Inflammatory macrophage (primary cell): ENCODE measurements around the gene F10.

Experiments
- DNase-seq, 2 donors: peaks; one replicate each; pipeline ENCODE4 v3.0.0-alpha.2; 2020 to 2022

F10 gene

DNA sequence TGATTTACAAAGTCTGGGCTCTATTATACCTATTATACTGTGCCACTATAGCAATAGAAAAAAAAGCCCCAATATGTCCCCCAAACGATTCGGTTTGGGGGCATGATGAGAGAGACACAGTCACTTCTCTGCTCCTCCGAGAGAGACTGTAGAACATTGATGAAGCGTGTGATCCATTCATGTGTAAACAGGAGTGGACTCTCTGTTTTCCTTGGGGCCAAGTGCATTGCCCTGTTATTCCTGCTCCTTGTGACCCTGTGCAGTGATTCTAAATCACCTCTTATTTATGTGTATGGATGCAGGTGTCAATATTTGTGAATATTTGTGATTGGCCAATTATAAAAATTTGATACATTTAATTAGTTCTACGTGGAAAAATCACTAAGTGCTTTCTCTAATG, 17.0 kb downstream of the F10 start:
- no peak for DNase-seq

DNA sequence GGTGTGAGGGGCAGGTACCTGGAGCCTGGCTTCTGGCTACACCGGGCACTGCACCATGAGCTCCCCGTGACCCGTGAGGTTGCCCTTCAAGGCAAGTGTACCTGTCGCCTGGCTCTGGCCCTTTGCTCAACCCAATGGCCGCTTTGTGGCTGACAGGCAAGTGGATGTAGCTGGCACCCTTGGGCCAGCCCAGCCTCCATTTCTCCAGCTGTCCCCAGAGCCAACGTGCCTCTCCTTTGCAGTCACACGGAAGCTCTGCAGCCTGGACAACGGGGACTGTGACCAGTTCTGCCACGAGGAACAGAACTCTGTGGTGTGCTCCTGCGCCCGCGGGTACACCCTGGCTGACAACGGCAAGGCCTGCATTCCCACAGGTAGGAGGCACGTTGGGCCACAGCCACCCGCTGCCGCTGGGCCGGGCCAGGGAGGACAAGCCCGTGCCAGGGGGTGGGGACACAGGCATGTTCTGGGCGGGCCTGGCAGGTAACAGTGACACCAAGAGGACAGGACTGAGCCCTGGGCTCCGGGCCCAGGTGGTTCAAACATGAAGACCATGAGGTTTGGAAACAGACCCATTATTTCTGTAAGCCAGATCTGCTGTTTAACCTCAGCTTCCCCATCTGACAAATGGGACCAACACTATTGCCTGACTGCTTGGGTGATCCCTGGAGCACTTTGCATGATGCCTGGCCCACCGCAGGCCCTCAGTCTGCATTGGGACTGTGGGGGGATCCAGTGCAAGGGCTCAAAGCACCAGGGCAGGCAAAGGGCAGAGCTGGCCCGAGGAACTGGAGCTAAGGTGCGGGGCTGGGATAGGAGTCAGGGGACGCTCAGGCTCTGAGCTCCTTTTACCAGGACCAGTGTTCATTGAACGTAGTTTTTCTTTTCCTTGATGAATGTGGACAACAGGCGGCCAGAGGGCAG, 18.3 kb downstream of the F10 start:
- DNase-seq, result no peak

DNA sequence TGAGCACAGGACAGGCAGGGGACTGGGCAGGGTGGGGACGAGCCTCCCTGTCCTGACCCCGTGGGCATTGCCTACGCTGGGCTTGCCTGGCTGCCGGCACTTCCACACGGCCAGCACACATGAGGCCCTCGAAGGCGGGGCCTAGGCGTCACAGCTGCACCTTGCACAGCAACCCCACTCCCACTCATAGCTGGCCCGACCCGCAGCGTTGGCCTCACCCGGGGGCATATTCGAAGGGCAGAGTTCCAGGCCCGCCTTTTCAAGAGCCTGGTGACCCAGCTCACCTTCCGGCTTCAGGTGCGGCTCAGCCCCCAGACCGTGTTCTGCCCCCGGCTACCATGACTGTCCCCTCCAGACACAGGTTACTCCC, 19.0 kb downstream of the F10 start:
- DNase-seq, result no peak

DNA sequence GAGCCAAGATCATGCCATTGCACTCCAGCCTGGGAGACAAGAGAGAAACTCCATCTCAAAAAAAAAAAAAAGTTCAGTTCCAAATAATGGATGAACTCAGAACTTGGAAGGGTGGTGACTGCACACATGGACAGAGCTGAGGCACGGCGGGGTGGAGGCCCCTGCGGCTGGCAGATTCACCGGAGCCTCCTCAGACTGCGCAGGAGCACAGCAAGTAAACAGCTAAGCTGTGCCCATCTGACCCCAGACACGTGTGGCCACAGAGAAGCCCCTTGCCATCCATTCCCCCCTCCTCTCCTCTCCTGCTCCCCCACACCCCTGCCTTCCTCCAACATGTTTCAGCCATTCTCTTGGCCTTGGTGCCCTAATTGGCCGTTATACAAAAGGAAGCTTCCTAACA, 20.3 kb downstream of the F10 start:
- no peak for DNase-seq

DNA sequence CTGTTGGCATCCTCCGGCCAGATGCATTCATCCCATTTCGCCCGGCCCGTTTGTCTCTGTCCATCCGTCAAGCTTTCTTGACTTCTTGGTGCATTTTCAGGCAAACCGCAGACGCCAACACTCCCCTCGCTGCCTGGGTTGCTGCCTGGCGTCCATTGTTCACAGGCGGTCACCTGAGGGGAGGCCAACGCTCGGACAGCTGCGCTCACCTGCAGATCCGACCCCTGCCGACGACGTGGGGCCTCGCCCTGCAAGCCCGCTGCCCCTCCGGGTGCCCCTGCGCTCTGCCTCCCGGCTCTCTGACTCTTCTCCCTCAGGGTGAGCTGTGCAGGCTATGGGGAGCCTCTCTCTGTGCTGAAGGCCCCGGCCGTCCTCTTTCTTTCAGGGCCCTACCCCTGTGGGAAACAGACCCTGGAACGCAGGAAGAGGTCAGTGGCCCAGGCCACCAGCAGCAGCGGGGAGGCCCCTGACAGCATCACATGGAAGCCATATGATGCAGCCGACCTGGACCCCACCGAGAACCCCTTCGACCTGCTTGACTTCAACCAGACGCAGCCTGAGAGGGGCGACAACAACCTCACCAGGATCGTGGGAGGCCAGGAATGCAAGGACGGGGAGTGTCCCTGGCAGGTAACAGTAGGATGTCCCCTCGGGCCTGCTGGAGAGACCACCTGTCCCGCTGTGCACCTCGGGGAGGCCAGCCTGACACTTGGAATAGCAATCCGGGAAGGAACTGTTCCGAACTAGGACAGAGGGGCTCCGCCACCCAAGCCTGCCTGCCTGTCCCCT, 21.1 kb downstream of the F10 start:
- no peak for DNase-seq

DNA sequence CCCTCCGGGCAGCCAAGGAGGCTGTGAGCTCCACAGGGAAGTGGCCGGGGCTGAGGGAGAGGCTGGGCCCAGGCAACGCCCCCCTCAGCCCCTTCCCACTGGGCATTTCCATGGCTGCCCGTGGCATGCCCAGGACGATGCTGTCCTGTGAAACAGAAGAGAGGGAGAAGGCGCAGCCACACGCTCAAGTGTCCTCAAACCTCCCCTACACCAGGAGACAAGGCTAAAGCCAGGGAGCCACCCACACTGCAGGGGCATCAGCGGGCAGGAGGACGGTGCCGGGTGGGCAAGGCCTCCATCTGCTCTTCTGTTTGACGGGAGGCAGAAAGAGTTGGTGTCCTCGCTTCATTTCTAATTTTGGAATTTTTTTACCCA, 21.6 kb downstream of the F10 start:
- DNase-seq, result no peak

DNA sequence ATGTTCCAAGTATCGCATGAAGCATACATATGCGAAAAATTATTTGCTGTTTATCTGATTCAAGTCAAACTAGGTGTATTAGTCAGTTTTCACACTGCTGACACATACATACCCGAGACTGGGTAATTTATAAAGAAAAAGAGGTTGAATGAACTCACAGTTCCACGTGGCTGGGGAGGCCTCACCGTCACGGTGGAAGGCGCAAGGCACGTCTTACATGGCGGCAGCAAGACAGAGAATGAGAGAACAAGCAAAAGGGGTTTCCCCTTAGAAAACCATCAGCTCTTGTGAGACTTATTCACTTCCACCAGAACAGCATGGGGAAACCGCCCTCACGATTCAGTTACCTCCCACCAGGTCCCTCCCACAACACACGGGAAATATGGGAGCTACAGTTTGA, 22.9 kb downstream of the F10 start:
- no peak for DNase-seq

DNA sequence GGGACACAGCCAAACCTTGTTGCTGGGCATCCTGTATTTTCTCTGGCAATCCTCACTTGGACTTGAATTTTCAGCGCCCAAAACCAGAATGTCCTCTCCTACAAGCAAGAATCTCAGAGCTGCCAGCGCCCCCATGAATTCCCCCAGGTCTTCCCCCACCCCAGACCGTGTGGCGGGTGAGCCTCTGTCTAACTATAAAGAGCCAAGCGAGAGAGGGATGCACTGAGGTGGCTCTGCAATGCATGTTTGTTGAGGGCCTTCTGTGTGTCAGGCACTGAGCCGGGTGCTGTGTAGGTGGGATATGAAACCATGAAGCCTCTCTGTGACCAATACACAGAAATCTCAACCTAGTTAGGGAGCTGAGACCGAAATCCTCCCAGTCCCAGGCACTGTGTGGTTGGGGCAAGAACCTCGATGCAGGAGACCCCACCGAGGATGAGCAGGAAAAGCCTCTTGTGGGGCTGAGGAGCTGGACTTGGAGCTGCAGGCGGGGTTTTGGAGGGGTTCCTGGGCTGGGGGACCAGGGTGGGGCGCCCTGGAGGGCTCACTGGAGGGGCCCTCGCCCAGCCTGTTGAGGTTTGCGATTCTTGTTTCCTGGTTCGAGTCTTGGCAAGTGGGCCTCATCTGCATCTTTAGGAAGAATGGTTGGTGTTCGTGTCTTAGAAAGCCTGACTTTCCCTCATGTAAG, 23.5 kb downstream of the F10 start:
- DNase-seq, result no peak

DNA sequence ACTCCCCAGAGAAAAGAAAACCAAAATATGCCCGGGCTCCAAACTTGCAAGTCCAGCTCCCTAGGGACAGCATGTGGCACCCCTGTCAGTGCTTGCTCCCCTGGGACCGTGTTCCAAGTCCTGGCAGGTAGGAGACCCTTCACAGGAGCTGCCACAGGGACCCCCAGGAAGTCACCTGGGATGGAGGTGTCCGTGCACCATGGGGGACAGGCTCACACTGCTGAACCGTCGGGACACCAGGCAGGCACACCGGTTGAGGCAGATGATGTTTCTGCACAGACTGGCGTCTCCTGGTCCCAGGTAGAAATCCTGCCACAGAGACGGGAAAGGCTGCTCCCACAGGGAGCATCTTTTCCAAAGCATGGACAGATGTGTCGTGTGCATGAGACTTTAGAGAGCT, 24.2 kb downstream of the F10 start:
- no peak for DNase-seq

DNA sequence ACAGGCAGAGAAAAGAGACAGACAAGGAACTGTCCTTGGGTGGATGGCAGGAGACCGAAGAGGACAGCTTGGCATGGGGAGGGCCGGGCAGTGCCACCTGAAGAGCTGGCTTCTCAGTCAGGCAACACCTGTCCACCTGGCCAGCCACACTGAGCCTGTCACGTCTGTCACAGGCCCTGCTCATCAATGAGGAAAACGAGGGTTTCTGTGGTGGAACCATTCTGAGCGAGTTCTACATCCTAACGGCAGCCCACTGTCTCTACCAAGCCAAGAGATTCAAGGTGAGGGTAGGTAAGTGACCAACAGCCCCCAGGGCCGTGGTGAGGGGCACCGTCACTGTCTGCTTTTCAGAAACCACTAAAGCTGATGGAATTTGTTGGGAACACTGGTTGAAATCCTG, 24.6 kb downstream of the F10 start:
- no peak for DNase-seq

DNA sequence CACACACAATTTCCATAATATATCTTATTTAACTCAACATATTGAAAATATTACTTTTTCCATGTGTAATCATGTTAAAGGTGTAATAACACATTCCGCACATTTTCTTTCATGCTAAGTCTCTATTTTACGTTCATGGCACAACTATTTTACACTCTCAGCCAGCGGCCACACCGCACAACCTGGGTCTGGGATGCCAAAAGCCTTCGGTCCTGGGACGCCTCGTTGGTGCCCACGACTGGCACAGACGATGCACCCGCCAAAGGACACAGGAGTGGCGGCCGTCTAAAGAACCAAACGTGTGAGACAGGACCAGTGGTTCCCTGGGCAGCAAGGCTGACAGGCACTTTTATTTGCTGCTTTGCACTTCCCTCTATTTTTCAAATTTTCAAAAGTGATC, 25.8 kb downstream of the F10 start:
- DNase-seq, result no peak

DNA sequence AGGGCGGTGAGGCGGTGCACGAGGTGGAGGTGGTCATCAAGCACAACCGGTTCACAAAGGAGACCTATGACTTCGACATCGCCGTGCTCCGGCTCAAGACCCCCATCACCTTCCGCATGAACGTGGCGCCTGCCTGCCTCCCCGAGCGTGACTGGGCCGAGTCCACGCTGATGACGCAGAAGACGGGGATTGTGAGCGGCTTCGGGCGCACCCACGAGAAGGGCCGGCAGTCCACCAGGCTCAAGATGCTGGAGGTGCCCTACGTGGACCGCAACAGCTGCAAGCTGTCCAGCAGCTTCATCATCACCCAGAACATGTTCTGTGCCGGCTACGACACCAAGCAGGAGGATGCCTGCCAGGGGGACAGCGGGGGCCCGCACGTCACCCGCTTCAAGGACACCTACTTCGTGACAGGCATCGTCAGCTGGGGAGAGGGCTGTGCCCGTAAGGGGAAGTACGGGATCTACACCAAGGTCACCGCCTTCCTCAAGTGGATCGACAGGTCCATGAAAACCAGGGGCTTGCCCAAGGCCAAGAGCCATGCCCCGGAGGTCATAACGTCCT, 26.4 kb downstream of the F10 start:
- DNase-seq, result no peak

DNA sequence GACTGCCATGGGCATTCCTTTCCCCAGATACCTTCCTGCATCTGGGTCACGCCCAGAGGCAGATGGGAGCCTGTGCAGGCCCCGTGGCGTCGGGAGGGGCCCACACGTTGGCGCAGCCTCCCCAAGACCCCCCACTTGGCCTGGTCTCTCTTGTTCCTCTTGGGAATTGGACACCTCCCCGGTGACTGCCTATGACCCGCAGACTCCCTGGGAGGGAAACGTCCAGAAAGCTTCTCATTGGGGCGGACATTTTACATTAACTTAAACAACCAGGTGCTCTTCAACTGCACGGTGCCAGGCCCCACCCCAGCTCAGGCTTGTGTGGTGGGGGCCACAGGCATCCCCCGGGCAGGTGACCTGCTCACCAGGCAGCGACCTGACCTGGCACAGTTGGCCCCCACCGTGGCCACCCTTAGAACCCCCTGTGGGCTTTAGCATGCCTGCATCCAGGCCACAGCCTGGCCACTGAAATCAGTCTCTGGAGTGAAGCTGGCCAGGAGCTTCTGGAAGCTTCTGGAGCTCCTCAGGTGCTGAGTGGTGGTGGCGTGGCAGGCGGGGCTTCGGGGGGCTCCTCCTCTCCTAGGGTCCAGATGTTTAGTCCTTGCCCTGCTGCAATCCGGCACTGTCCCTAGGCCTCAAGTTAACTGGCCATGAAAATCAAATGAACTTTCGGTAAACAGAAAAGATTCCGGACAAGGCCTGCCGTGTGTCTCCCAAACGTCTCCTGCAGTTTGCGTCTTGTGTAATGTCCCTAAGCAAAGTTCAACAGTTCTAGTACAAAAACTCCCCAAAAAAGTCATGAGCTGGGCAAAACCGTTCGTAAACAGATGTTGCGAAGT, 27.3 kb downstream of the F10 start:
- DNase-seq, result no peak

DNA sequence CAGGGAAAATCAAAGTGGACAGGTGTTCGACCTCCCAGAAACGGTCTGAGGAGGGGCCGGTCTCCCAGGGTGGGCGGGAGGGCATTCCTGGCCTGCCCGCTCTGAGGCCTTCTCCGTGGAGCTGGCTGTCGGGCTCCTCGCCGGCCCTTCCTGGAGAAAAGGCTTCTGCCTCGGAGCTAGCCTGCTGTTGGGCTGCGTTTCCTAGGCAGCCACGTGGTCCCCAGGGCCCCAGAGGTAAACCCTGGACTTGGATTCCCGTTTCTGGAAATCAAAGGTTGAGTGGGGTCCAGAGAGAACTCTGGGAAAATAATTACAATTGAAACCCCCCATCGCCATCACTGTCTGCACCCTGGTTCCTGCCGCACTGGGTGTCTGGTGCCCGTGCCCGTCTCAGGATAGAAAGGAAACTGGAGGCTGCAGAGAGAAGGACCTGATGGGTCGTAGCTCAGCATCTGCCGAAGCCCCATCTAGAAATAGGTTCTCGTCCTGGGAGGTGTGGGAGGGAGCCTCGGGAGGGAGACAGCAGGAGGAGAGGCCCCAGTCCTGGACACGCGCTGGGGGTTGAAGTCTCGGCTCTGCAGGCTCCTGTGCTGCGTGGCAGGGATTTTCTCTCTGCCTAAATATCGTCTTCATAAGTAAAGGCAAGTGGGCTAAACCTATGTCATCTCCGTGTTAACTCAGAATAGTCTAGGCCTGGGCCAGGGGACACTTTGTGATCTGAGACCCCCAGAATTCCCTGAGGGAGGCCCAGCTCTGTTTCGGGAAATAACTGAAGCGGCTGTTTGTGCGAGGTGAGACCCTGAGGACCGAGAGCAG, 28.2 kb downstream of the F10 start:
- DNase-seq, result no peak

DNA sequence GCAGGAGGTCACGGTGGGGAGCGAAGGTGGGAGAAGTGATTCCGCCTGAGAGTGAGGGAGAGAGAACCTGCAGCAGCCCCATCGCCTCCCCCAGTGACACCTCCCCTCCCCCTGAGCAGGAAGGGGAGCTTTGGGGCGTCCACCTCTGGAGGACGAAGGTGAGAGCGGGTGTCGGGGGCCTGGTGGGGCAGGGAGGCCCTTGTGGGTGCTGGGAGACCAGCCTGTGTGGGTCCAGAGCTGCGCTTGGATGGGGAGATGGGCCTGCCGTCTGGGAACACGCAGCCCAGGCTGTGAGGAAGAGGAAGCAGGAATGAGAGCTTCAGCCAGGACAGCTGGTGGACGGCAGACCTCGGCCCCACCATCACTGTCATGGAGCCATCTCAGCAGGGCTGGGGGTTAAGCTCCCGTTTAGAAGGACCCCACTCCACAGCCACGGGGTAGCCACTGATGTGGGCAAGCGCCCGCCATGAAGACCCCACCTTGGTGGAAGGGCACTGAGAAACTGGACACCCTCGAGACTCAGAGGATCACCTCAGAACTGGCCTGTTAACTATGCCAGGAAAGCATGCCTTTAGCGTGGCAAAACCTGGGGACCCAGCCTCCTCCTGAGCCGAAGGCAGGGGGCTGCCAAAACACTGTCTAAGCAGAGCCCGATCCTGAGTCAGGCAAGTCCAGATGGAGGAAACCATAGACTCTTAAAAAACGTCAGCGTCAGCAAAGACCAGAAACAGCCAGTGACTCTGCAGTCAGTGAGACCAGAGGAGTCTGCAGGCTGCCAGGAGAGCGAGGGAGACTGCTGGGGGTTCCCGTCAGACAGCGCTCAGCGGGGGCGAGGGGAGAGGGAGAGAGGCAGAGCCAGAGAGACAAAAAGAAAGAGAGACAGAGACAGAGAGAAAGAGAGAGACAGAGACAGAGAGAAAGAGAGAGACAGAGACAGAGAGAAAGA, 29.4 kb downstream of the F10 start:
- peak in 1 of 2 donors; percentile 30 for DNase-seq

DNA sequence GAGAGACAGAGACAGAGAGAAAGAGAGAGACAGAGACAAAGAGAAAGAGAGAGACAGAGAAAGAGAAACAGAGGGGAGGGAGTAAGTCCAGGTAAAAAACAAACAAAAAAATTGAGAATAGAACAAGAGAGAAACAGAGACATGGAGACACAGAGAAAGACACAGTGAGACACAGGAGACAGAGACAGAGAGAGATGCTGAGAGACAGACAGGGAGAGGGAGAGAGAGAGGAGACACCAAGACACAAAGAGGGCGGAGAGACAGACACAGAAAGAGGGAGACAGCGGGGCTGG, 30.0 kb downstream of the F10 start:
- no peak for DNase-seq

DNA sequence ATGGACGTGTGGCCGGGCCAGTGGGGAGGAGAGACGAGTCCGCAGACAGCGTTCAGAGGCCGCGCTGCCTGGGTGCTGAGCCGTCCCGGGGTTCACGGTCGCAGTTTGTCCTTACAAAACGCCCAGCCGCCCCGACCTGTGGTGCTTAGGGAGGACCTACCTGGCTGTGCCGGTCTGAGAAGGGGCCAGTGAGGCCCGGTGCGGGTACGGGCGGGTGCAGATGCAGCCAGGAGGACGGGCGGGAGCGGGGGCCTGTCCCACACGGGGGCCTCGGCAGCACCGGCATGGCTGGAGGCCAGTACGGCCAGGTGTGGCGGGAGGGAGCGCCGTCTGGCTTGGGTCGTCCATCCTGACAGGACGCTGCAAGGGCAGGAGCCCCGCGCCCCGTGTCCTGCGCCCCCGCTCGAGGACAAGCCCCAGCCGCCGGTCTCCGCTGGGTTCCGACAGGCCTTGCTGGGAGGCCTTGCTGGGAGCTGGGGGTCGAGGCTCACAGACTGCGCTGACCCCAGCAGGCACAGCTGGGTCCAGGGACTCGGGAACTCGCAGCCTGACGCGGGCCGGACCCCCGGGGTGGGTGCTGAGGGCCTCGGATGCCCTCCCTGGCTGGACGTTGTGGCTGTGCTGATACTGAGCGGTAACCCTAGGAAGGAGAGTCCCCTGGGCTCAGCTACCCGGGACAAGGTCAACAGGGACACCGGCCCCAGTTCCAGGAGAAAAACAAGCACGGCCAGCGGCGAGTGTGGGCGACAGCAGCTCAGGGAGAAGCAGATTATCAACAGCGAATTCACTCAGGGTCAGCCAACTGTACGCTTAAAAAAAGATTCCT, 30.6 kb downstream of the F10 start:
- DNase-seq, result peak; percentile 8 to 46

DNA sequence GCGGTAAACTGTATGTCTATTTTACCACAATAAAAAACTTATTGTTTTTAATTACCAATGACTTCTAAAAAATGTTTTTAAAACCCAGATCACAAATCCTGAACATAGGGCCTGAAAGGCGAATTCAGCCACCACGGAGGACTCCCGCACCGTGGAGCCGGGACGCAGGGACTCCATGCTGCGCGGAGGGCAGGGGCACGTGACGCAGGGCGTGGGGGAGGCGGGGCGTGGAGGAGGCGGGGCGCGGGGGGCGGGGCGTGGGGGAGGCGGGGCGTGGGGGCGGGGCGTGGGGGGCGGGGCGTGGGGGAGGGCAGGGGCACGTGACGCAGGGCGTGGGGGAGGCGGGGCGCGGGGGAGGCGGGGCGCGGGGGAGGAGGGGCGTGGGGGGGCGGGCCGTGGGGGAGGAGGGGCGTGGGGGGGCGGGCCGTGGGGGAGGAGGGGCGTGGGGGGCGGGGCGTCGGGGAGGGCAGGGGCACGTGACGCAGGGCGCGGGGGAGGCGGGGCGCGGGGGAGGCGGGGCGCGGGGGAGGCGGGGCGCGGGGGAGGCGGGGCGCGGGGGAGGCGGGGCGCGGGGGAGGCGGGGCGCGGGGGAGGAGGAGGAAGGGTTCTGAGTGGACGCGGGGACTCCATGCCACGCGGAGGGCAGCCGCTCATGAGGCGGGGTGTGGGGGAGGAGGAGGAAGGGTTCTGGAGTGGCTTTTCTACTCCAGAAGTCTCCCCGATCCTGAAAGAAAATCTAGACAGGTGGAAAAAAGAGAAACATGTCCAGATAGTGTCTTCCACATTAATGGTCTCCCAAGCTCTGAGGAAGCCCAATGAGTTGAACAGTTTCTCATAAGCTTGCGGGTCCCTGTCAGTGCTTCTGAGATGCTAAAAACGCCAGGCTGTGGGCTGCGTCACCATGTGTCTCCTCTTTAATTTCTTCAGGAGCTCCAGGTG, 31.5 kb downstream of the F10 start:
- DNase-seq, result peak; percentile 40 to 45
